ENCODE data around the gene FRAT1.

Gene FRAT1

GRCh38 chr10:97307866-97308780 is 10.9 kb upstream of the FRAT1 start:
- DNase-seq: no peak

DNA sequence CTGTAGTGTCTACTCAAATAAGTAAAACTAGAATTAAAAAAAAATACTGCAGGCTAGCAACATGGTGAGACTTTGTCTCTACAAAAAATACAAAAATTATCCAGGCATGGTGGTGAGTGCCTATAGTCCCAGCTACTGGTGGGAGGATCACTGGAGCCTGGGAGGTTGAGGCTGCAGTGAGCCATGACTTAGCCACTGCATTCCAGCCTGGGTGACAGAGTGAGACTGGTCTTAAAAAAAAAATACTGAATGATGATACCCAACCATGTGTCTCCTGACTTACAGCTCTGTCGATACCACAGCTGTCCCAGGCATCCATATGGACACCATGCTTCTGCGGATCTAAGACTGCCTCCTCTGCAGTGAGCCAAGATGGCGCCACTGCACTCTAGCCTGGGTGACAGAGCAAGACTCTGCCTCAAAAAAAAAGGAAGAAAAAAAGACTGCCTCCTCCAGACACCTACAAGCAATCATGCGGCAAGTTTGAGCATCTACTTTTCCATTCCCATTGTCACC is 7.9 kb upstream of the FRAT1 start:
- DNase-seq: no peak

DNA sequence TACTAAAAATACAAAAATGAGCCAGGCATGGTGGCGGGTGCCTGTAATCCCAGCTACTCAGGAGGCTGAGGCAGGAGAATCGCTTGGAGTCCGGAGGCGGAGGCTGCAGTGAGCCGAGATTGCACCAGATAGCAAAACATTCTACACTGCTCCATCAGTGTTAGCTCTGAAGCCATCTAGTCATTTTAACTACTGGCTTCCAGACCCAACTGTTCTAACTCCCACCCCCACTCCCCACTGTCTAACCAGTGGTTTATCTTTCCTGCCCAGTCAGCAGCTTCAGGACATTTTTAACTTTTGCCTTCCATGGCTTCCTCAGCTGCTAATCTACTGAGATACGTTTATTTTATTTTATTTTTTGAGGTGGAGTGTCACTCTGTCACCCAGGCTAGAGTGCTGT is 6.2 kb upstream of the FRAT1 start:
- no peak for DNase-seq

- DNase-seq: no peak
Observed at GRCh38 chr10:97314671-97315070, 4.4 kb upstream of the FRAT1 start.

DNA sequence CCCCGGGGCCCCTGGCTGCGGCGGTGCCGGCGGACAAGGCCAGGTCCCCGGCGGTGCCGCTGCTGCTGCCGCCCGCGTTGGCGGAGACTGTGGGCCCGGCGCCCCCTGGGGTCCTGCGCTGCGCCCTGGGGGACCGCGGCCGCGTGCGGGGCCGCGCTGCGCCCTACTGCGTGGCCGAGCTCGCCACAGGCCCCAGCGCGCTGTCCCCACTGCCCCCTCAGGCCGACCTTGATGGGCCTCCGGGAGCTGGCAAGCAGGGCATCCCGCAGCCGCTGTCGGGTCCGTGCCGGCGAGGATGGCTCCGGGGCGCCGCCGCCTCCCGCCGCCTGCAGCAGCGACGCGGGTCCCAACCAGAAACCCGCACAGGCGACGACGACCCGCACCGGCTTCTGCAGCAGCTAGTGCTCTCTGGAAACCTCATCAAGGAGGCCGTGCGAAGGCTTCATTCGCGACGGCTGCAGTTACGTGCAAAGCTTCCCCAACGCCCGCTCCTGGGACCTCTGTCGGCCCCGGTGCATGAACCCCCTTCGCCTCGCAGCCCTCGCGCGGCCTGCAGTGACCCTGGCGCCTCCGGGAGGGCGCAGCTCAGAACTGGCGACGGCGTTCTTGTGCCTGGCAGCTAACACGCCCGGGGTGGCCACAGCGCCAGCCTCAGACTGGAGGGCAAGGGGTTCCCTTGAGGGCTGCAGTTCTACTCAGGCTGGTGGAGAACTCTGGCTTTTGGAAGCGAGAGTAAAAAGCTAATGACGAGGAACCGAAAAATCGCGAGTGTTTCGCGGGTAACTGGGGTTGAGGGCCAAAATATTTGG is 804 bp downstream of the FRAT1 start:
- DNase-seq: no peak

GRCh38 chr10:97320480-97321031 is 1.5 kb downstream of the FRAT1 start:
- DNase-seq: no peak

DNA sequence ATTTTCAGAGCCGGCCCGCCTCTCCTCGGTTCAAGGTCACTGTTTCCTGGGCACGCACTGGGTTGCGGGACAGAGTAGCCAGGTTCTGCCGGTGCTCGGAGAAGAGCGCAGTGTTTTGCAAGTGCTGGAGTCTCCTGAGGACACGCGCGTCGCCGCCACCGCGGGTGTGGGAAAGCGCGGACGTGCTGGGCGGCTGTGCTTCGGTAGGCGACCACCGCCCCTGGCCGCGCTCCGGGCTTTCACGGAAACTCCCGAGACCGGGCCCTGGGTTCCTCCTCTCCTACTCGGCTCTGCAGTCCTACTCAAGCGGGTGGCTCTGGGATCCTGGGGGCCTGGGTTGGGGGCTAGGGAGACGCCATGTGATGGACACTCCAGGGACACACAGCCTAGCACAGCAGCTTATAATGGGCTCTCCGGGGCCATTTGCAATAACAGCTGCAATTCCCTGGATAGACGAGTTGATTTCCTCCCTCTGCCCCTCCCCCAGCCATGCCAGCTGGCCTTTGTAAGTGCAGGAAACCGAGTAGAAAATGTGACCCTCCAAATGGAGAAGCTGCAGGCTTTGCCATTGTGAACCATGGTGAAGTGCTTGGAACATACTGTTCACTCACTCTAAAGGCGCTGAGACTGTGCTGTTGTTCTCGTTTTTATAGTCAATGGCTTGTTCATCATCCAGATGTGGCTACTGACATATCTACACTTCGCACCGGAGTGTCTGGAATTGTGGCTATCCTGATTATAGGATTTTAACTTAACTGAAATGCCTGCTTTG is 2.1 kb downstream of the FRAT1 start:
- DNase-seq: peak; percentile 36

GRCh38 chr10:97321804-97322190 is 2.7 kb downstream of the FRAT1 start:
- peak; percentile 70 for DNase-seq

DNA sequence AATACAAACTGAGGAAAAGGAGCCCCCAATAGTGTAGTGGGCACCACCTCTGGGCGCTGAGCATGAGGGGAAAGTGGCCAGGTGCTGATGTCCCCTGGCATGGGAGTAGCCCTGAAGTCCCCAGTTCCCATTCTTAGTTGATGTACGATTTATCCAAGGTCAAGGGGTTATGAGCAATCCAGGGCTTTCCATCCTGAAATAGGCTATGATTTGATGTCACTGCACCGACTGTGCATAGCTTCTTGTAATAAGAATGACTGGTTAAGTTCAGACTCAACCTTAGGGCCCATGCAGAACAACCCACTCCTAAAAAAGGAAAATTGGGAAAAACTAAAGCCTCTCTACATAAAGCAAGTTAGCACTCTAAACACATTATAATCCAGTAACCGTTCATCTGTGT is 4.4 kb downstream of the FRAT1 start:
- no peak for DNase-seq

DNA sequence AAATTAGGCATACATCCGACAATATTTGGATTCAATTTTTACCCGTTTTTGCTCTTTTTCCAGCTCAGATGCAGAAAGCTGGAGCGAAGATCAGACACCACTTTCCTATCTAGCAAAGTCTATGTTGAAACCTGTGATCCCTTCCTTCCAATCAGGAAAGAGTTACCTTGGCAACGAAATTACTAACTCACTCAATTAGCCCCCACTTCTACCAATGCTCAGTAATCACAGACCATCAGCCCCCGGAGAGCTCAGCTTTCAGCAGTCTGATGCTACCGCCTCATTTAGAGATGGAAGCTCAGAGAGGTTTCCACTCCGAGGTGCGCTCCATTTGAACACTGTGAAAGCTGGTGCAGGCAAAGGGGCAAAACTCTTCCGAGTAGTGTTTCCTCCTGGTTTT is 6.7 kb downstream of the FRAT1 start:
- DNase-seq: peak; percentile 84

GRCh38 chr10:97327348-97328294 is 8.6 kb downstream of the FRAT1 start:
- peak; percentile 22 for DNase-seq

DNA sequence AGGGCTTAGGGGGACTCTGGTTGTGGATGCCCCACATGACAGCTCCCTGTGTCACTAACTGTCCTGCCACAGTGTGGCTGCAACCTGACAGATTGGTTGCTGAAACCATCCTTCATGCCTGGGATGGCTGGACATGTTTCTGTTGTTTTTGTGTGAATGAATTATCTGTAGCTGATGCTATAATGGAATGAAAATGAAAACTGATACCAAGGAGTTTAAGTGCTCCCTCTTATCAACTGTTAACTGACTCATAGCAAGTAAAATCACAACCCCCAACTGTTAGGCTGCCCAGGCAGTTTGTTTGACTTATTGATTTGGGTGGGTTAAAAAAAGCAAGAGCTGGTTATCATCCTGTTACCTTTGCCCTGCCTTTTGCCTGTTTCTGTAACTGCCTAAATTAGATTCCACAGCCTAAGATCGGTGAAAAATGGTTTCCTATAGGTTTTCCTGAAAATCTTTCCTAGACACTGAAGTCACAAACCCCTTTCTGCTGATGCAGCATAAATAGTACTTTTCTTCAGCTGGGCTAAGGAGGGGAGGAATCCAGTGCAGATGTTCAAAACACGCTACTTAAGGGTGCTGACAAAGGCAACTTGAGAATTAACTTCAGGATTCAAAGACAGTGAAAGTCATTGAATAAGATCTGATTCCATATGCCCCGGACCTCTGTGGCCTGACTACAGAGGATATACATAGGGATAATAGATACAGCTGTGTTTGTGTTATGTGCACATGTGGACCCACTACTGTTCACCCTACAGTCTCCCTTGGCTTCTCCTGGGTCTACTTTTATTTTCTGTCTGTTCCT is 9.8 kb downstream of the FRAT1 start:
- DNase-seq: no peak

DNA sequence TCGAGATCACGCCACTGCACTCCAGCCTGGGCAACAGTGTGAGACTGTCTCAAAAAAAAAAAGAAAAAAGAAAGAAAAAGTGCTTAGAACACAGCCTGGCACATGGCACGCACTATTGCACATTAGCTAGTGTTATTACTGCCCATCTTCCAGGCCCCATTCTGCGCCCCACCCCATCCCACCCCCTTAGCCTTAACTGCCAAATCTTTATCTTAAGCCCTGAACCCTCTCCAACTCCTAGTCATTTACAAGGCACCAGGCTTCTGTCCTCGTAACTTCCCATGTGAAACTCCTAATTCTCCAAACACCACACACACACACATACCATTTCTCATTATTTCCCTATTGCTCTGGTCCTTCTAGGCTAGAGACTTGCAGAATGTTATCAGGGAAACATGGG is 10.7 kb downstream of the FRAT1 start:
- DNase-seq: no peak

- DNase-seq: no peak
Observed at GRCh38 chr10:97331153-97331703, 12.2 kb downstream of the FRAT1 start.

- no peak for DNase-seq
Observed at GRCh38 chr10:97332591-97333350, 13.7 kb downstream of the FRAT1 start.

DNA sequence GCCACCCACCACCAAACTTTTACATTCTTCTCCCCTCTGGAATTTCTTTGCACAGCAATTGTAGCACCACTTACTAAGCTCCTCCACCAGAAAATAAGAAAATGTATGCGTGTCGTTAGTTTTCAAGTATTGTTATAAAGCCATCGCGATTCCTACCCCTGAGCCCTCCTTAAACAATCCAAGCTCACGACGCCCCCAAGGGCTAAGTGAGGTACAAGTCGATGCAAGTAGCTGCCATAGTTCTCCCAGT is 14.2 kb downstream of the FRAT1 start:
- no peak for DNase-seq

- DNase-seq: no peak
Observed at GRCh38 chr10:97333601-97334369, 14.7 kb downstream of the FRAT1 start.

DNA sequence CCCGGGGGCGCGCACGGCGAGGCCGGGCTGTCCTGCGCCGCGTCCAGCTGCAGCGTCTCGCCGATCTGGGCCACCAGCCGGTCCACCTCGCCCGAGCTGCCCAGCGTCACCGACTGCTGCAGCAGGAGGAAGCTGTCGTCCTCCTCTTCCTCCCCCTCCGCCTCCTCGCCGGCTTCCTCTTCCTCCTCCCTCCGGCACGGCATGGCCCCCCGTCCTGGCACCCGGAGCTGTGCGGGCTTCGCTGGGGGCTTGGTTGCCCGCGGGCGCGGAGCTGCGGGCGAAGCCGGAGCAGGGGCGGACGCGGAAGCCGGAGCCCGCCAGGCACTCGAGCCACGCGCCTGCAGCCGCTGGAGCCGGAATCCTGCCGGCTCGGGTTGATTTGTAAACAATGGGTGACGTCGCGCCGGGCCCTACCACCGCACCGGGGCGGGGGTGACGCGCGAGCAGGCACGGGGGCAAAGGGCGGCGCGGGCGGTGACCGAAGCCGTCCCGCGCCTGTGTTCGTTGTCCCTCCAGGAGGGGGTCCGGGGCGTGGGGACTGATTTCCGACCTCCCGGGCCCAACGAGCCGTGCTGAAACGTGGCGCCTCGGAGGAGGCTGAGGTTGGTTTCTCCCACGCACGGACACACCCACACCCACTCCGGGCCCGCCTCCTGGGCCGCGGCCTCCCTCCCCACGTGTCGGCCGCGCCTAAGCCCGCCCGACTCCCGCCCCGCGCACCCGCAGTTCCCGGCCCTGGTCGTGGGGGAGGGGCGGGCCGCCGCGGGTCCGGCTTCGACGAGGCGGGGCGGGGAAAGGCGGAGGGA is 15.5 kb downstream of the FRAT1 start, which contains the start of gene FRAT2:
Gene FRAT2 (minus strand): TSS at position 360 of the 806 bp plus-strand sequence. CDS start 157 bp downstream, at position 203.
- peak; percentile 85 for DNase-seq
